ENCODE data around the gene SMAD1. TPM values are rescaled to one million over a fixed set of nuclear protein-coding genes. Genes with fewer than 3 reads are reported as not detected.

The SMAD1 gene
- total RNA-seq, 1 donor from 2014 or later = 82.8 TPM

DNA sequence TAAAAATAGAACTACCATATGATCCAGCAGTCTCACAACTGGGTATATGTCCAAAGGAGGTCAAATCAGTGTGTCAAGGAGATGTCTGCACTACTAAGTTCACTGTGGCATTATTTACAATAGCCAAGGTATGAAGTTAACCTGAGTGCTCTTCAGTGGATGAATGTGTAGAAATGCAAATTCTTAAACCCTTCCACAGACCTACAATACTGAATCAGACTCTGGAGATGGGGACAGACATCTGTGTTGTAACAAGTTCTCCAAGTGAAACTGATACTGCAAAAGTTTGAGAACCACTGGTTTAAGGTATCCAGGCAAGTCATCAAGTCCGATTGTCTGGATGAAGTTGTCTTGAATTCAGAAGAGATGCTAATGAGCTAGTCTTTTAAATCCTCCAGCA is 38.5 kb downstream of the SMAD1 start:
- Mint-ChIP-seq H3K4me1 (ENCODE audit: unreplicated experiment) (peaks cover 13% of the 10 kb centered on the region), H3K27me3 (ENCODE audit: unreplicated experiment) (no peaks in the 10 kb centered on the region), H3K9me3 (ENCODE audit: unreplicated experiment) (no peaks in the 10 kb centered on the region), H3K36me3 (ENCODE audit: low read depth, unreplicated experiment) (peaks cover 15% of the 10 kb centered on the region), H3K4me3 (ENCODE audit: unreplicated experiment) (no peak overlapping the region), H3K27ac (ENCODE audit: unreplicated experiment) (no peak overlapping the region)
- DNase-seq (ENCODE audit: low spot score) = no peak
- no peak for TF ChIP-seq CTCF (IDR thresholded peaks at IDR 0.05; ENCODE audit: unreplicated experiment)

DNA sequence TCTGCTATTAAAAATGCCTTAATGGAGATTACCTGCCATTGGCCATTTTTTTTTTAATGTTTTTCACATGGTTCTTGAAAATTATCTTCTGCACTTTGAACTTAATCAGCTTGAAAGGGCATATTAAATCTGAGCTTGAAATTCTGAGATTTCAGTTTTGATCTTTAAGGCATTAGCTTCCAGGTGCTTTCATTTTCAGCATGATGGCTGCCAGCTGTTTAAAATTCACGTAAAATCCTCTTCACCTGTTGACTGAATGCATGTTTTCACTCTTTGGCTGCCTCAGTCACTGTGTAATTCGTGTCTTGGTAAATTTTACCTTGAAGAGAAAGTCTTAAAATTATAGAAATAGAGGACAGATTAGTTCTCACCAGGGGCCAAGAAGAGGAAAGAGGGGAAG is 39.6 kb downstream of the SMAD1 start:
- H3K27me3 Mint-ChIP-seq (ENCODE audit: unreplicated experiment) = no peaks in the 10 kb centered on the region
- TF ChIP-seq CTCF (IDR thresholded peaks at IDR 0.05; ENCODE audit: unreplicated experiment) = no peak
- peaks cover 17% of the 10 kb centered on the region for H3K4me1 Mint-ChIP-seq (ENCODE audit: unreplicated experiment)
- no peak for DNase-seq (ENCODE audit: low spot score)
- H3K27ac Mint-ChIP-seq (ENCODE audit: unreplicated experiment) = no peak overlapping the region
- peaks cover 15% of the 10 kb centered on the region for H3K36me3 Mint-ChIP-seq (ENCODE audit: low read depth, unreplicated experiment)
- no peak overlapping the region for H3K4me3 Mint-ChIP-seq (ENCODE audit: unreplicated experiment)
- H3K9me3 Mint-ChIP-seq (ENCODE audit: unreplicated experiment) = no peaks in the 10 kb centered on the region

- Mint-ChIP-seq H3K27ac (ENCODE audit: unreplicated experiment) (no peak overlapping the region), H3K4me3 (ENCODE audit: unreplicated experiment) (no peak overlapping the region), H3K4me1 (ENCODE audit: unreplicated experiment) (peaks cover 11% of the 10 kb centered on the region), H3K27me3 (ENCODE audit: unreplicated experiment) (no peaks in the 10 kb centered on the region), H3K9me3 (ENCODE audit: unreplicated experiment) (no peaks in the 10 kb centered on the region), H3K36me3 (ENCODE audit: low read depth, unreplicated experiment) (peaks cover 11% of the 10 kb centered on the region)
- no peak for TF ChIP-seq CTCF (IDR thresholded peaks at IDR 0.05; ENCODE audit: unreplicated experiment)
- DNase-seq (ENCODE audit: low spot score) = no peak
Measured at GRCh38 chr4:145523117-145523516, 41.5 kb downstream of the SMAD1 start.

DNA sequence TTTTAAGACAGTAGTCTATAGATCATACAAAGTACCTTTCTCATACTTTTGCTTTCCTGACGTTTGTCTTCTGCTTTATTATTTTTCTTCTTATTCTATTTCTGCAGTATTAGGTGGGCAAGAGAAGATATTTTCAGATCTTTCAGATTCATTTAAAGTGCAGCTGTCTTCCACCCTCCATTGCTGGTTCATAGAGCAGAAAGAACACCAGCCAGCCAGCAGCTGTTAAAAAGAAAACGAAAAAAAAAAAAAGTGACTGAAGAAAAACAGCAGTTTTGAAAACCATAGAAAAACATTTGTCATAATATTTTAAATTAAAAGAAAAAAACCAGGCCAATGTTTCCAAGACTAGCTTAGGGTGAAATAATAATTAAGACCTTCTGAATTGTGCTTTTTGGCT is 42.9 kb downstream of the SMAD1 start:
- Mint-ChIP-seq H3K27ac (ENCODE audit: unreplicated experiment) (no peak overlapping the region), H3K36me3 (ENCODE audit: low read depth, unreplicated experiment) (peaks cover 10% of the 10 kb centered on the region), H3K4me1 (ENCODE audit: unreplicated experiment) (peaks cover 16% of the 10 kb centered on the region), H3K9me3 (ENCODE audit: unreplicated experiment) (no peaks in the 10 kb centered on the region), H3K4me3 (ENCODE audit: unreplicated experiment) (no peak overlapping the region), H3K27me3 (ENCODE audit: unreplicated experiment) (no peaks in the 10 kb centered on the region)
- TF ChIP-seq CTCF (IDR thresholded peaks at IDR 0.05; ENCODE audit: unreplicated experiment) = no peak
- no peak for DNase-seq (ENCODE audit: low spot score)

DNA sequence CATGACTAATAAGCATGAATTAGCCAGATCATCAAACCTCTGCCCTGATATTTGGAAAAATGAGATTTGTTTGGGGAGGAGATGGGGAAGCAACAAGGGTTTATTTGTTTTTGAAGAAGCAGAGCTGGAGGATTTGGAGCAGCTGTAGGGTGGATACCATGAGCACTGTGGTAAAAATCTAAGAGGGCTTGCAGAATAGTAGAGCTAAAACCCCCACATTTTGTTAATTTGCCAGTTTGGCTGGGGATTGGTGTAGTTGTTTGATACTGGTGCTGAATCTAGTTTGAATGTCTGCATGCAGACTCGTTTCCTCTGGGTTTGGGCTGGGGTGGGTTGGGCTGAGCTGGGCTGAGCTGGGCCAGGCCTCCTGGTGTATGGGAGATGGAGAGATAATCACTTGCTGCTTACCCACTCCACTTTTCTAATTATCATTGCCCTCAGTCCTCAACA is 43.7 kb downstream of the SMAD1 start:
- no peak overlapping the region for H3K4me3 Mint-ChIP-seq (ENCODE audit: unreplicated experiment)
- TF ChIP-seq CTCF (IDR thresholded peaks at IDR 0.05; ENCODE audit: unreplicated experiment) = no peak
- peaks cover 8% of the 10 kb centered on the region for H3K36me3 Mint-ChIP-seq (ENCODE audit: low read depth, unreplicated experiment)
- no peaks in the 10 kb centered on the region for H3K27me3 Mint-ChIP-seq (ENCODE audit: unreplicated experiment)
- H3K27ac Mint-ChIP-seq (ENCODE audit: unreplicated experiment) = no peak overlapping the region
- no peak for DNase-seq (ENCODE audit: low spot score)
- no peaks in the 10 kb centered on the region for H3K9me3 Mint-ChIP-seq (ENCODE audit: unreplicated experiment)
- peaks cover 16% of the 10 kb centered on the region for H3K4me1 Mint-ChIP-seq (ENCODE audit: unreplicated experiment)

All from endothelial cell (in vitro differentiated cells).